ENCODE data around the gene PAM. TPM values are rescaled to one million over a fixed set of nuclear protein-coding genes. Genes with fewer than 3 reads are reported as not detected.

Gene PAM
- total RNA-seq, 1 experiment from 2014 or later, result 90.0 TPM

GRCh38 chr5:102720969-102721368 is 34.1 kb upstream of the PAM start:
- no TSS peak for BruUV-seq (replicated peaks)
- DNase-seq, result no peak

GRCh38 chr5:102722931-102723330 is 32.2 kb upstream of the PAM start:
- CTCF ChIA-PET, result no interaction called here
- DNase-seq (peak; percentile 75), ATAC-seq (peak; percentile 23)
- H3K27ac ChIP-seq (ENCODE audit: low read length), result no peak overlapping the region
- no peaks in the 10 kb centered on the region for H3K9me2 ChIP-seq (replicated peaks; ENCODE audit: low read length)
- no peaks in the 10 kb centered on the region for H3K27me3 ChIP-seq (ENCODE audit: low read length)
- POLR2A ChIA-PET (ENCODE audit: unreplicated experiment), result no interaction called here
- no peaks in the 10 kb centered on the region for H3K36me3 ChIP-seq (ENCODE audit: low read depth, low read length)
- no peak overlapping the region for H2AFZ ChIP-seq (ENCODE audit: low read length)
- peaks cover 34% of the 10 kb centered on the region for H3K4me1 ChIP-seq (ENCODE audit: insufficient read depth, low read length)
- intact Hi-C loops (cut with micrococcal nuclease), result no loop called here
- peaks cover 4% of the 10 kb centered on the region for H3F3A ChIP-seq (ENCODE audit: low read length, unreplicated experiment)
- TF ChIP-seq CTCF (conservative IDR thresholded peaks at IDR 0.05; ENCODE audit: low read depth, low read length) (no peak), EZH2phosphoT487 (IDR thresholded peaks at IDR 0.05; ENCODE audit: borderline replicate concordance, low read length) (no peak), EZH2 (IDR thresholded peaks at IDR 0.05; ENCODE audit: low read length, unreplicated experiment) (no peak)
- no peaks in the 10 kb centered on the region for H3K9me3 ChIP-seq (ENCODE audit: low read length)
- H3K4me3 ChIP-seq (ENCODE audit: low read length), result no peak overlapping the region
- H4K20me1 ChIP-seq (ENCODE audit: low read length), result no peaks in the 10 kb centered on the region
- H3K79me2 ChIP-seq (ENCODE audit: low read length), result no peaks in the 10 kb centered on the region
- BruUV-seq (replicated peaks), result no TSS peak
- H3K9ac ChIP-seq (ENCODE audit: low read length), result no peak overlapping the region
- H3K4me2 ChIP-seq (ENCODE audit: low read length), result no peak overlapping the region

More at GRCh38 chr5:102720969-102721368, 34.1 kb upstream of the PAM start:
- Histone ChIP-seq H4K20me1 (ENCODE audit: low read length) (no peaks in the 10 kb centered on the region), H3K79me2 (ENCODE audit: low read length) (no peaks in the 10 kb centered on the region), H3K9me2 (replicated peaks; ENCODE audit: low read length) (no peaks in the 10 kb centered on the region), H3K27ac (ENCODE audit: low read length) (no peak overlapping the region), H3F3A (ENCODE audit: low read length, unreplicated experiment) (peaks cover 4% of the 10 kb centered on the region), H3K36me3 (ENCODE audit: low read depth, low read length) (no peaks in the 10 kb centered on the region), H2AFZ (ENCODE audit: low read length) (no peak overlapping the region), H3K9me3 (ENCODE audit: low read length) (no peaks in the 10 kb centered on the region), H3K4me2 (ENCODE audit: low read length) (no peak overlapping the region), H3K27me3 (ENCODE audit: low read length) (no peaks in the 10 kb centered on the region), H3K4me3 (ENCODE audit: low read length) (no peak overlapping the region), H3K4me1 (ENCODE audit: insufficient read depth, low read length) (peaks cover 42% of the 10 kb centered on the region), H3K9ac (ENCODE audit: low read length) (no peak overlapping the region)
- TF ChIP-seq EZH2 (IDR thresholded peaks at IDR 0.05; ENCODE audit: low read length, unreplicated experiment), result no peak
- TF ChIP-seq CTCF (conservative IDR thresholded peaks at IDR 0.05; ENCODE audit: low read depth, low read length), result no peak
- no peak for TF ChIP-seq EZH2phosphoT487 (IDR thresholded peaks at IDR 0.05; ENCODE audit: borderline replicate concordance, low read length)
- ATAC-seq, result no peak
- ChIA-PET CTCF (no interaction called here), POLR2A (ENCODE audit: unreplicated experiment) (no interaction called here)
- intact Hi-C loops (cut with micrococcal nuclease), result no loop called here

DNA sequence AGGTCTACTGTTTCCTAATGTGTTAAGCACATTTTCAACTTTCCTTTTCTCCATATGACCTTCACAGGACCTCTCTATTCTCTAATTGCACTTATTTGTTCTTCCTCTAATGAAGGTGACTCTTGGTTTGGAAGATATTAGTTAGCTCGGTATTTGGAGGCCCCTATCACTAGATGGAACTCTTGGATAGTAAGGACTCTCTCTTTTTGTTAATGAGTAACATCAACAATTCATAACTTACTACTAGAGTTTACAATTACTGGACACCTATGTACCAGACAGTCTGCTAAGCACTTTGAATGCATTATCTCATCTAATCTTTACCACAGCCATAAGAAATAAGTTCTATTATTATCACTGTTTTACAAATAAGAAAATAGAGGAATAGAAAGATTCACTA is 23.4 kb upstream of the PAM start:
- ChIA-PET CTCF (no interaction called here), POLR2A (ENCODE audit: unreplicated experiment) (no interaction called here)
- no TSS peak for BruUV-seq (replicated peaks)
- no peak overlapping the region for H3K9ac ChIP-seq (ENCODE audit: low read length)
- no peaks in the 10 kb centered on the region for H3K9me3 ChIP-seq (ENCODE audit: low read length)
- H3K27me3 ChIP-seq (ENCODE audit: low read length), result no peaks in the 10 kb centered on the region
- TF ChIP-seq EZH2 (IDR thresholded peaks at IDR 0.05; ENCODE audit: low read length, unreplicated experiment) (no peak), EZH2phosphoT487 (IDR thresholded peaks at IDR 0.05; ENCODE audit: borderline replicate concordance, low read length) (no peak), CTCF (conservative IDR thresholded peaks at IDR 0.05; ENCODE audit: low read depth, low read length) (no peak)
- H3K9me2 ChIP-seq (replicated peaks; ENCODE audit: low read length), result no peaks in the 10 kb centered on the region
- H3F3A ChIP-seq (ENCODE audit: low read length, unreplicated experiment), result no peaks in the 10 kb centered on the region
- intact Hi-C loops (cut with micrococcal nuclease), result no loop called here
- no peak overlapping the region for H3K4me2 ChIP-seq (ENCODE audit: low read length)
- H3K79me2 ChIP-seq (ENCODE audit: low read length), result no peaks in the 10 kb centered on the region
- H3K36me3 ChIP-seq (ENCODE audit: low read depth, low read length), result no peaks in the 10 kb centered on the region
- ATAC-seq (no peak), DNase-seq (no peak)
- no peak overlapping the region for H3K4me3 ChIP-seq (ENCODE audit: low read length)
- H3K27ac ChIP-seq (ENCODE audit: low read length), result no peak overlapping the region
- no peak overlapping the region for H2AFZ ChIP-seq (ENCODE audit: low read length)
- H3K4me1 ChIP-seq (ENCODE audit: insufficient read depth, low read length), result no peaks in the 10 kb centered on the region
- H4K20me1 ChIP-seq (ENCODE audit: low read length), result no peaks in the 10 kb centered on the region

All from PC-3 (cell line).